GM21367 (cell line): ENCODE results near the gene GNAO1.
"Not testable (repeated sequence)": the region's sequence is repeated elsewhere in the genome, so short reads cannot be mapped to it uniquely, and the experiment has no call there.

Source experiments
- ATAC-seq: cut with Tn5 transposase; IDR thresholded peaks from one replicate; pipeline ENCODE4 v1.9.1; 2021; ENCODE audit not compliant: unreplicated experiment

The GNAO1 gene

GRCh38 chr16:56384074-56384721, 192.9 kb downstream of the GNAO1 start:
- no peak for ATAC-seq

DNA sequence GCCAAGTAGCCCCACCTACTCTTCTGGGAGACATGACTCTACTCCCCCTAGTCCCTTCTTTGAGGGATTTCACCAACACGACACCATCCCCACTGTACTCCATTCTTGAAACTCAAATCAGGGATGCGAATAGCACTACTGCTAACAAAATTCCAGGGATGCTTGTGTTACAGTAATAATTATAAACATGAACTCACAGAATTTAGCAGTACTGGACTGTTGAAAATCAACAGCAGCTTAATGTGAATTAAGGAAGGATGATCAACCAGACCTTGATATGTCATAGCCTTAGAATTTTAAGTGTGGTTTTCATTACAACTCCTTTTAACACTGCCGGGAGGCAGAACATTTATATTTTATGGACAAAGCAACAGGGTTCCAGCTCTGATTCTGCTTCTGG, 196.1 kb downstream of the GNAO1 start:
- no peak for ATAC-seq

- ATAC-seq, result no peak
Measured at GRCh38 chr16:56388209-56388608, 196.9 kb downstream of the GNAO1 start.

DNA sequence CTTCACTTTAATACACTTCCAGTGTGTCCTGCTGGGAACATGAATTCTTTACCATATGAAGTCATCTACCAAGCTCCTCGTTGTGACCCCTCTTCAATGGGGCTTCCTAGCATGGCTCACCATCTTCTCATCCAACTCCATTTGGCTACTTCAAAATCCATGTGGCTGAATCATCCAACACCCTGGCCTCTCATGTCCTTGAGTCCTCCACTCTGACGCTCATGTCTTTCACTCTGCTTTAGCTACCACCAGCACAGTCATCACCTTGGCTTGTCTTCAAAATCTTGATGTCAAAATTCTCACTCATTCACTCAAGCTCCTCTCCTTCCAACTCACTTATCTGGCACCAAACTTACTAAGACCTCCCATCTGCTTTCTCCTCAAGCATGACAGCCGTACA, 198.3 kb downstream of the GNAO1 start:
- ATAC-seq, result no peak

- ATAC-seq, result not testable (repeated sequence)
Measured at GRCh38 chr16:56396724-56397123, 205.4 kb downstream of the GNAO1 start.

GRCh38 chr16:56399047-56399446, 207.8 kb downstream of the GNAO1 start:
- no peak for ATAC-seq

GRCh38 chr16:56399486-56399885, 208.2 kb downstream of the GNAO1 start:
- no peak for ATAC-seq

DNA sequence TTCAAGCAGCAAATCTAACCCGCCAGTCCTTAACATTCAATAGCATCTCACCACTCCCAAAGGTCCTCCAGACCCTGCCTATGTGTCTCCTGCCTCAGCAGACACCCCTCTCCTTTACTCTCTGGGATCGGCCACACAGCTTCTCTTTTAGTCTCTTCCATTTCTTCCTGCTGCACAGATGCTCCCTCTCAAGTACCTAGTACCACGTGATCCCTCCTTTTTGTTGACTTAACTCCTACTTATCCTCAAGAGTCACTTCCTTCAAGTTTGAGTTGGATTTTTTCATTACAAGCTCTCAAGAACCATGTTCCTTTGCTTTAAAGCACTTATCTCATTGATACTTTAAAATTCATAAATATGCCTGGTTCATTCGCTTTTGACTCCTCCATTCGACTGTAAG, 209.2 kb downstream of the GNAO1 start:
- ATAC-seq, result no peak

DNA sequence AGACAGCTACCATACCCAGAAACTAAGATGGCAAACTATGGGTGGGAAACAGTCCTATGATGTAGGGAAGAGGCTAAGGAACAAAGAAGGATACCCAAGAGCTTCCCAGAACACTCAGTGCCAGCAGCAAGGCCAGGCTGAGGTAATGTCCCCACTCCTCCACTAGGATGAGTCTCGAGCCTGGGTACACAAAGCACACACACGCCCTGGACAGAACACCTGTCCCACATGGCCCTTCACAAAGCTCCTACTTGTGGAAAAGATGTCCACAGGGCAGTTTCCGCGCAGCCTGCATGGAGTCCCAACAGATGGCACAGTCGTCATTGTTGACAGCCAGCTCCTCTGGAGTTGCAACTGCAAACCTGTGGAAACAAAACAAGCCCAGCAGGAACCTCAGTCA, 210.2 kb downstream of the GNAO1 start:
- no peak for ATAC-seq

GRCh38 chr16:56405977-56406672, 214.8 kb downstream of the GNAO1 start:
- ATAC-seq, result no peak
